ENCODE data around the gene NAA35.

NAA35 gene

GRCh38 chr9:86034863-86035734 lies 94.2 kb downstream of the NAA35 start:
- H3K4me3 Mint-ChIP-seq = no peak overlapping the region
- no peak overlapping the region for H3K27ac Mint-ChIP-seq
- H3K27me3 Mint-ChIP-seq = peaks cover 4% of the 10 kb centered on the region
- CTCF ChIA-PET = no interaction called here
- no peak for DNase-seq
- H3K9me3 Mint-ChIP-seq = no peaks in the 10 kb centered on the region
- no peaks in the 10 kb centered on the region for H3K4me1 Mint-ChIP-seq
- H3K36me3 Mint-ChIP-seq = peaks cover 1% of the 10 kb centered on the region

DNA sequence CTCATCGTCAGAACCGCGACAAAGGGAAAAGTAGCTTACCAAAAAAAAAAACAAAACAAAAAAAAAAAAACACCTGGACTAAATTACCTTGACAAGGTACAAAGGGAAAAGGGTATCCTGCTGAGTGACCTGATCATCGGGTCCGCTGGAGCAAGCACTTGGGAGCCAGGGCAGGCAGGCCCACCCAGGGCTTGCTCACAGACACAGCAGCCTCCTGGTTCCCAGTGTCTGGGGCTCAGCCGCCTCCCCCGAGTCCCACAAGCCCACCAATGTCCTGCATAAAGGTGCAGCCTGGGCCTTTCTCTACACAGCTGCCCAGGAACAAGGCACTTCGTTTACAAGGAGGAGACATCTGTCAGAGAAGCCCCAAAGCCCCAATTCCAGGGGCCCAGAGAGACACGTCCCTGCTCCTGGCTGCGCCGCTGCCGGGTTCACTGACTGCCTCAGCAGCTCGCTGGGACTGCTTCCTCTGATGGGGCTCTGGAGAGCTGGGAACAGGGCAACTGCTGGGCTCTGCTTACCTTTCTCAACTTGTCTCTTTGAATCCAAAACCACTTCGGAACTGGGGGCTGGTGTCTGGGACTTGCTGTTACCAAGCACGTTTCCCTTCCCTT lies 95.0 kb downstream of the NAA35 start:
- H3K9me3 Mint-ChIP-seq = no peaks in the 10 kb centered on the region
- no peaks in the 10 kb centered on the region for H3K36me3 Mint-ChIP-seq

DNA sequence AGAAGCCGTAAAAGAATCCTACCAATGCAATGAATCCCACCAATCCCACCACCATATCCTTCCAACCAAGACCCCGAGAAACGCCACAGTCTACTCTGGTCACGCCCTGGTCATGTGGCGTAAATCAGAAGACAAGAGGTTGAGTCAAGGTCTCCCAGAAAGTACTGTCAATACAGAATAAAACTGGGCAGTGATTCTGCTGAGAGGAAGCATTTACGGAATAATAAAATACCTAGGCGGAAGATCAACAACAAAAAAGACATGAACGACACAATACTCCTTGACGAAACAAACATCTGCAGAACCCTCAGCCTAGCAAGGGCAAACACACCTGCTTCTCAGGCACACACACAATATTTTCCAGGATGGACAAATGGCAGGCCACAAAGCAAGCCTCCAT lies 95.6 kb downstream of the NAA35 start:
- CTCF ChIA-PET = no interaction called here
- H3K4me3 Mint-ChIP-seq = no peak overlapping the region
- no peak for DNase-seq
- H3K9me3 Mint-ChIP-seq = no peaks in the 10 kb centered on the region
- peaks cover 4% of the 10 kb centered on the region for H3K27me3 Mint-ChIP-seq
- H3K27ac Mint-ChIP-seq = peak overlapping the region; percentile 71
- no peaks in the 10 kb centered on the region for H3K4me1 Mint-ChIP-seq
- no peaks in the 10 kb centered on the region for H3K36me3 Mint-ChIP-seq

More for the DNA sequence above, 95.0 kb downstream of the NAA35 start:
- CTCF ChIA-PET = no interaction called here
- DNase-seq = no peak
- Mint-ChIP-seq H3K4me3 (no peak overlapping the region), H3K4me1 (no peaks in the 10 kb centered on the region), H3K27ac (no peak overlapping the region), H3K27me3 (peaks cover 4% of the 10 kb centered on the region)

DNA sequence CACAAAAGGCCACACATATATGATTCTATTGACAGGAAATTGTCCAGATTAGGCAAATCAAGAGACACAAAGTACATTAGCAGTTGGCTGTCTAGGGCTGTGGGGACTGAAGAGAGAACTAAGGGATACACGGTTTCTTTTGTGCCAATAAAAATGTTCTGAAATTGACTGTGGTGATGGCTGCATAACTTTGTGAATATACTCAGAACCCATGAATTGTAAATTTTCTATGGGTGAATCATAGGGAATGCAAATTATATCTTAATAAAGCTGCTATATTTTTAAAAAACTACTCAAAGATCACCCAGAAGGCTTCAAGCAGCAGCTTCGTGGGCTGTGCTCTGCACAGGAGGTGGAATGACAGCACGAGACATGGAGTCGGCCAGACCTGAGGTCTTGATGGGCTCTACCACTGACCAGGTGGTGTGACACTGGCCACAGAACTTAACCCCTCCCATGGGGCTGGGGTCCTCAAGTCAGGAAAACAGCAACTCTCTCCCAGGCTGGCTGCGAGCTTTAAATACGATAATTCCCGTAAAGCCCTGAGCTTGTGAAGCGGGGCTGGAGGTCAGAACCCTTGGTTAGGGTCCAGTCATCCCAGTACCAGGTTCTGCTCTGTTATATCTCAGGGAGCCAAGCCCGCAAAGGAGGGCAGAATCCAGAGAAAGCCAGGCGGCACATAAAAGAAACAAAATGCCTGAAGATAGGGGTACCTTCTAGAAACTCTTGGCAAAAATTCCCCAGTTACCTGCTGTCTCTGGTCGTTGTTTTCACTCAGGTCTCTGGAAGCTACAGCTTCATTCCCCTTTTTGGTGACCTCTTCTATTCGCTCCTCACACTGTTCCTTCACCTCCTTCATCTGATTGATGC lies 99.3 kb downstream of the NAA35 start:
- H3K36me3 Mint-ChIP-seq = no peaks in the 10 kb centered on the region
- H3K27ac Mint-ChIP-seq = no peak overlapping the region
- peaks cover 4% of the 10 kb centered on the region for H3K27me3 Mint-ChIP-seq
- DNase-seq = no peak
- H3K9me3 Mint-ChIP-seq = no peaks in the 10 kb centered on the region
- H3K4me3 Mint-ChIP-seq = no peak overlapping the region
- H3K4me1 Mint-ChIP-seq = no peaks in the 10 kb centered on the region
- CTCF ChIA-PET = no interaction called here

- peaks cover 4% of the 10 kb centered on the region for H3K27me3 Mint-ChIP-seq
- H3K4me3 Mint-ChIP-seq = no peak overlapping the region
- CTCF ChIA-PET = no interaction called here
- H3K27ac Mint-ChIP-seq = no peak overlapping the region
- no peaks in the 10 kb centered on the region for H3K36me3 Mint-ChIP-seq
- H3K9me3 Mint-ChIP-seq = no peaks in the 10 kb centered on the region
- no peaks in the 10 kb centered on the region for H3K4me1 Mint-ChIP-seq
- no peak for DNase-seq
Observed at GRCh38 chr9:86040861-86041155, 99.9 kb downstream of the NAA35 start.

DNA sequence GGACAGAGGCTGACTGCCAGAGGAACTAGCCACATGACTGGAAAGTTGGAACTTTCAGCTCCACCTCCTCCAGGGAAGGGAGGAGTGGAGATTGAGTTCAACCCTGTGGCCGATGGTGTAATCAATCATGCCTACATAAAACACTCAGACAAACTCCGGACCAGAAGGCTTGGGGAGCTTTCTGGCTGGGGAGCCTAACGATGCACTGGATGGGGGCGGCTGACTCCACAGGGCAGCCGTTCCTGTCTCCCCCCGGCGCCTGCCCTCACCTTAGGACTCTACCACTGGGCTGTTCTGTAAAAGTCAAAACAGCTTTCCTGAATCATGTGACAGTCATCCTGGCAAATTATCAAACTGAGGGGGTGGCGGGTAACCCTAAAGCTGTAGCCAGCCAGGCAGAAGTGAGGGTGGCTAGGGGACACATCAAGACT lies 100.4 kb downstream of the NAA35 start:
- CTCF ChIA-PET = no interaction called here
- H3K4me3 Mint-ChIP-seq = no peak overlapping the region
- no peaks in the 10 kb centered on the region for H3K4me1 Mint-ChIP-seq

DNA sequence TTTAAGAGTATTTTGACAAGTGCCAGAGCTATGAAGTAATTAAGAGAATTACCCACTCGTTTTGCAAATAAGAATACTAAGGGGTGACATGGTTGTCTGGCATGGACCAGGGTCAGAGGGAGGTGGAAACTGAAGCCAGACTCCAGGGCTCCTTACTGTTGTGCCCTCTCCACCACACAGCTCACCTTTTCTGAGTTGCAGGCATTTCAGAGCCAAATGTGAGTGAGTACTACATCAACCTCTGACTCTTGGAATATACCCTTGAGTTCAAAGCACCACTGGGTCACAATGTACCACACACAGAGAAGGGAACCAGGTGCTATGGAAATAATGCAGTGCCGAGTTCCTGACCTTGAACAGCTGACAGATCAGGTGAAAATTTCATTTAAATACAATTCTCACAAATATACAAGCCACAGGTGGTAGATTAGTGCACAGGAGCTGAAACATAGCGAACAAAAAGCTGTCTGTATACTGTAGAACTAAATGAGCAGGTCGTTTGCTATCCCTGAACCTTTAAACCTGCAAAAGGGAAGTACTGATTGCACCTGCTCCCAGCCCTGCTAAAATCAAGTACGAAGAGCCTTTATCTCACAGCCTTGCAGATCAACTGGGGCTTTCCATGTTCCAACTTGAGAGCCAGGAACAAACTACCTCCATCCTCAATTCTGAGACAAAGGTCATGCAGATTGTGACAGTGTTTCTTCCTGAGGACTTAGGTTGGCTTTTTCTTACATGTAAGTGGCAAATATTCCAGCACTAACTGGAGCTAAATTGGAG lies 101.4 kb downstream of the NAA35 start:
- no peaks in the 10 kb centered on the region for H3K4me1 Mint-ChIP-seq
- H3K4me3 Mint-ChIP-seq = no peak overlapping the region
- DNase-seq = no peak
- CTCF ChIA-PET = no interaction called here
- no peak overlapping the region for H3K27ac Mint-ChIP-seq
- no peaks in the 10 kb centered on the region for H3K9me3 Mint-ChIP-seq
- H3K27me3 Mint-ChIP-seq = peaks cover 4% of the 10 kb centered on the region
- no peaks in the 10 kb centered on the region for H3K36me3 Mint-ChIP-seq

More for the DNA sequence above, 100.4 kb downstream of the NAA35 start:
- DNase-seq = no peak
- Mint-ChIP-seq H3K27ac (no peak overlapping the region), H3K27me3 (peaks cover 4% of the 10 kb centered on the region), H3K36me3 (no peaks in the 10 kb centered on the region), H3K9me3 (no peaks in the 10 kb centered on the region)

GRCh38 chr9:86043586-86043985 lies 102.6 kb downstream of the NAA35 start:
- H3K27ac Mint-ChIP-seq = no peak overlapping the region
- H3K36me3 Mint-ChIP-seq = no peaks in the 10 kb centered on the region
- CTCF ChIA-PET = interaction anchor here (1.5 kb wide), 1 partner anchor 39 kb away, joined by 3 read pairs; no protein-coding TSS in a partner anchor
- DNase-seq = no peak
- H3K4me1 Mint-ChIP-seq = no peaks in the 10 kb centered on the region
- no peaks in the 10 kb centered on the region for H3K27me3 Mint-ChIP-seq
- no peak overlapping the region for H3K4me3 Mint-ChIP-seq
- no peaks in the 10 kb centered on the region for H3K9me3 Mint-ChIP-seq

GRCh38 chr9:86043999-86044398 lies 103.1 kb downstream of the NAA35 start:
- H3K36me3 Mint-ChIP-seq = no peaks in the 10 kb centered on the region
- H3K4me1 Mint-ChIP-seq = no peaks in the 10 kb centered on the region
- CTCF ChIA-PET = interaction anchor here (1.5 kb wide), 1 partner anchor 39 kb away, joined by 3 read pairs; no protein-coding TSS in a partner anchor
- H3K9me3 Mint-ChIP-seq = no peaks in the 10 kb centered on the region
- no peak overlapping the region for H3K4me3 Mint-ChIP-seq
- no peaks in the 10 kb centered on the region for H3K27me3 Mint-ChIP-seq
- H3K27ac Mint-ChIP-seq = no peak overlapping the region
- DNase-seq = no peak

DNA sequence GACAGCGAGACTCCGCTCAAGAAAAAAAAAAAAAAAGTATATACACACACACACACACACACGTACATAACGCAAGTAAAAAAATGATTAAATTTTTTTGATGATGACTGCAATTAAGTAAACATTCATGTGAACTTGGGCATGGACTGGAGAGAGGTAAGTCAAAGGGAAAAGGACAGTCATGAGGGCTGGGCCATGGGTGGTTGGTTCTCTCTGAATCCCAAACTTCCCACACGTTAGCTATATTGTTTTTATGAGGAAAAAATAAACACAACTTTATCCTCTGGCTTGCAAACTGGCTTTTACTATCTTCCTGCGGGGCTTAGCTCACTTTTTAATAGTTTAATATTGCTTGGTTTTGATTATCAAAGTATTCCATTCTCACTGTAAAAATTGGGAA lies 104.7 kb downstream of the NAA35 start:
- Mint-ChIP-seq H3K27ac (no peak overlapping the region), H3K4me1 (no peaks in the 10 kb centered on the region), H3K9me3 (no peaks in the 10 kb centered on the region), H3K36me3 (no peaks in the 10 kb centered on the region), H3K4me3 (no peak overlapping the region), H3K27me3 (no peaks in the 10 kb centered on the region)
- no peak for DNase-seq
- CTCF ChIA-PET = no interaction called here

DNA sequence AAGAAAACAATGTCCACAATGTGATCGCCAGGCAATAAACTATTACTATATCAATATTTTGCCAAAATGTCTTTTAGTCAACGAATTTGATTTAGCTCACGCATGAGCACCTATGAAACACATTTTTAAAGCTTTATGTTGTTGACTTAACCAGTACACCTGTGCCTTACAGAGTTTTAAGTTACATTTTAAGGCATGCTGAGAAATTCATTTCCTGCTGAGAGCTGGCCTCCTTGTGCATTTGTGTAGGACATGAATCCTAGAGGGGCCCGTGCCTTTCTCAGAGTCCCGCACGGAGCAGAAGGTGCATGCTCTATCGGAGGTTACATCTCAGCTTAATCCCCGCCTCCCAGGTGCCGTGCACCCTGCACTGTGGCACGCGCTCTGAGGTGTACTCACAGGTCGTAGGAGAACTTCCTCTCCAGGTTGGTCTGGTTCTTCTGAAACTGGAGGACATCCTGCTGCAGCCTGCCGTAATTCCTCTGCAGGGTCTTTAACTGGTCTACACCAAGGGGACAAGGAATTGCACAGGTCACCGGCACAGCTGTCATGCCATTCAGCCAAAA lies 105.2 kb downstream of the NAA35 start:
- Mint-ChIP-seq H3K4me1 (no peaks in the 10 kb centered on the region), H3K9me3 (no peaks in the 10 kb centered on the region)
- CTCF ChIA-PET = no interaction called here

DNA sequence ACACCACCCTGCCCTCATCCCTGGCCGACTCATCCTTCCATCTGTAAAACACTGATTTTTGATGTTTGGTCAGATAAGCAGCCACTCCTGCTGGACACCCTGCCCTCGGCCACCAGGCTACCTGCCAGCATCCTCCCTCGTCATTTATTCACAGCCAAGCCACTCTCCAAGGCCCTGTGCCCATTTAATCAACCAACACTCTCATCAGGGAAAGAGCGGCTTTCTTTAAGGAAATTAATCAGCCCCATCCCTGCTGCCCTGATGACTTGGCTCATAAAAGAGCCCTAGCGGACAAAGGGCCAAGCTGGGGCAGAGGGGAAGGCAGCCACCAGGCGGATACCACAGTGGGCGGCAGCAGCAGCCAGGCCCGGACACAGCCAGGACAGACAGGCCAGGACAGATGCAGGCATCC lies 106.0 kb downstream of the NAA35 start:
- no peak for DNase-seq

More for the DNA sequence above, 105.2 kb downstream of the NAA35 start:
- no peaks in the 10 kb centered on the region for H3K27me3 Mint-ChIP-seq
- H3K27ac Mint-ChIP-seq = no peak overlapping the region
- H3K4me3 Mint-ChIP-seq = no peak overlapping the region
- no peak for DNase-seq
- no peaks in the 10 kb centered on the region for H3K36me3 Mint-ChIP-seq

DNA sequence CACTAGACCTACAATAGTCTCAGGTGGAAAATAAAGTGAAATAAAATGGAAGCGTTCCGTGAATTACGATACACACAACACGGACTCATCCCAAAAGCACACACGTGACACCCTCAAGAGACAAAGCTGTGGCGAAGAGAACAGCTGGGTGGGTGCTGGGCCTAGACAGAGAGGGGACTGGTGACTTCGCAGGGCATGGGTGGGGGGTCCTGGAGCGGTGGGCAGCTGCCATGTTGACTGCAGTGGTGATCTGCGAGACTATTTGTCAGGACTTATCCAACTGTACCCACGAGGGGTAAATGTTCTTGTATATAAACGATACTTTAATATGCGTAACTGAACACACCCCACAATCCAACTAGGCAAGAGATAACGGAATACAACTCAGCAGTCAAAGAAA lies 106.4 kb downstream of the NAA35 start:
- no peaks in the 10 kb centered on the region for H3K27me3 Mint-ChIP-seq
- no peaks in the 10 kb centered on the region for H3K36me3 Mint-ChIP-seq

More for the DNA sequence above, 106.0 kb downstream of the NAA35 start:
- Mint-ChIP-seq H3K4me1 (no peaks in the 10 kb centered on the region), H3K9me3 (no peaks in the 10 kb centered on the region), H3K36me3 (no peaks in the 10 kb centered on the region), H3K27ac (no peak overlapping the region), H3K4me3 (no peak overlapping the region), H3K27me3 (no peaks in the 10 kb centered on the region)
- CTCF ChIA-PET = no interaction called here

More for the DNA sequence above, 106.4 kb downstream of the NAA35 start:
- peaks cover 2% of the 10 kb centered on the region for H3K9me3 Mint-ChIP-seq
- H3K4me1 Mint-ChIP-seq = no peaks in the 10 kb centered on the region
- no peak overlapping the region for H3K4me3 Mint-ChIP-seq
- DNase-seq = no peak
- CTCF ChIA-PET = no interaction called here
- no peak overlapping the region for H3K27ac Mint-ChIP-seq

Data from activated naive CD4-positive, alpha-beta T cell treated with anti-CD3 and anti-CD28 coated beads, Interleukin-2, amount 10 ng/mL, durations not matched to agents 7 days and 5 days (primary cell).